HCEC 1CT (cell line): Measurements from ENCODE around the gene NAGPA.
"Not testable (repeated sequence)": the region's sequence is repeated elsewhere in the genome, so short reads cannot be mapped to it uniquely, and the experiment has no call there.

ENCODE experiments used
- DNase-seq: peaks from one replicate; pipeline ENCODE4 v3.0.0-alpha.2; 2017

NAGPA gene

GRCh38 chr16:5060073-5060641 lies 26.4 kb upstream of the NAGPA start:
- no peak for DNase-seq

DNA sequence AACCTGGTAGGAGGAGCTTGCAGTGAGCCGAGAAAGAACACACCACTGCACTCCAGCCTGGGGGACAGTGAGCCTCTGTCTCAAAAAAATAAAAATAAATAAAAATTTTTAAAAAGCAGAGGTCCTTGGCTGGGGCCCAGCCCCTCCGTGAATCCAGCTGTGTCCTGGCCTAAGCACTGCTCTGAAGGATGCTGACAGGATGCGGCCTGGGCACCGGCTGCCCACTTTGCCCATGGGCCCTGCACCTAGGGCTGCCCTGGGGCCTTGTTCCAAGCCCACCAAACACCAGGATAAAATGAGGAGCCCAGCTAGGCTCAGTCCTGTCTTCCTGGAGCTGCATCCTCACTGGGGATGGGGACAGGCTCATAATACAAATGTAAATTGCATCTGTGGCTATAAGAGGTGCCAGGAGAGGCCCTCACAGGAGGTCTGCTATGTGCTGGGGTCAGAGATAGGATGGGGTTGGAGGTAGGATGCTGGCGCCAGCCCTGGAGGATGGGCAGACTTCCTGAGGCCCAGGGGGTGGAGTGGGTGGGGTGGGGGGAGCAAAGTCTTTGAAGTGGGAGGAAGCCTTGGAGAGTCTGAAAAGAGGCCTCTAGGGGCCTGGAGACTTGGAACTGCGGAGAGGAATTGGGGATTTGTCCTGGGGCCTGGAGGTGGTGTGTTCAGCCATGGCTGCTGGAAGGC lies 25.8 kb upstream of the NAGPA start:
- no peak for DNase-seq

DNA sequence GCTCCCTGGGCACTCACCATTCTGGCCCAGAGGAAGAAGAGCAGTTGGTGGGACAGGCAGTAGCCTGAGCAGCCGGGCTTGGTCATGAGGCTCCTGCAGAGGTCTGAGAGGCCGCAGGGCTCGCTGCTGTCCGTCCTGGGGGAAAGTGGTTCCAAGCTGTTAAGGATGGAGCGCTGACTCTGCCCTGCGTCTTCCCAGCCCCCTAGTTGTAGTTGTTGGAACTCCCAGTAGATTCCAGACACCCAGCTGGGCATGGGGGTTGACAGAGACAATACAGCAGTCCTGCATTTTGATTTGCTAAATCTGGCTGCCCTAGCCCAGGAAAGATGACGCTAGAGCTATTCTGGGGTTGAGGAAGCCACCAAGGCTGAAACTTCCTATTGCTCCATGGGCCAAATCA lies 24.7 kb upstream of the NAGPA start:
- DNase-seq, result no peak

DNA sequence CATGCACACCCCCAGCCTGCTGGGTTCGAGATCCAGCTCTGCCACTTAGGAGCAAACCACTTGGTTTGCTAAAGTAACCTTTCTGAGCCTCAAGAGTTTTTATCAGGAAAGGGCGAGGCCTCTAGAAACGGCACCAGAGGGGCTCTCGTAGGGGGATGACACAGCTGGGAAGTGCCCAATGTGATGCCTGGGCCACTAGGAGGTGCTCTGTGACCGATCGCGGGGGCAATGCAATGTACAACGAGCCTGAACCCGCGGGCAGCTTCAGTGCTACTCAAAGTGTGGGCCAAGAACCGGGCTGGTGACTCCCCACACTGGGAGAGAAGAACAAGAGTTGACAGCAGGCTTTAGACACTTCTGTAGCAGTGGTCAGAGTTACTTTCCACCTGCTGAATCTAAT lies 22.6 kb upstream of the NAGPA start:
- DNase-seq, result no peak

GRCh38 chr16:5054876-5055865 lies 21.4 kb upstream of the NAGPA start:
- no peak for DNase-seq

DNA sequence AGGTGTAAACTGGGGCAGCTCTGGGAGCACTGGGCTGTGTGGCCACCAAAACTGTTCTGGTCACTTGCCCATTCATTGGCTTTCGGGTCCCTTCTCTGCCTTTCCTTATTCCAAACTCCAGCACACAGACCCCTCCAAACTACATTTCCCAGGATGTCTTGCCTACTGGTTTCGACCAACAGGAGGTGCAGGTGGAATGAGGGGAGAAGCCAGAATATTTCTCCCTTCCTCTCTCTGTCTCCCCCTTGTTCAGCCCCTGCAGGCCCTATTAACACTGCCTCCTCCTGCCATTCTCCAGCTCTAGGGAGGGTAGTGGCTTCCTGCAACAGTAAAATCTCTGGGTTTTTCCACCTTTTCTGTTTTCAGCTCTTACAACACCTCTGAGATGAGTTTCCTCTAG lies 13.2 kb upstream of the NAGPA start:
- DNase-seq, result no peak

GRCh38 chr16:5045499-5046115 lies 11.9 kb upstream of the NAGPA start:
- no peak for DNase-seq

GRCh38 chr16:5044581-5044980 lies 10.8 kb upstream of the NAGPA start:
- DNase-seq, result not testable (repeated sequence)

DNA sequence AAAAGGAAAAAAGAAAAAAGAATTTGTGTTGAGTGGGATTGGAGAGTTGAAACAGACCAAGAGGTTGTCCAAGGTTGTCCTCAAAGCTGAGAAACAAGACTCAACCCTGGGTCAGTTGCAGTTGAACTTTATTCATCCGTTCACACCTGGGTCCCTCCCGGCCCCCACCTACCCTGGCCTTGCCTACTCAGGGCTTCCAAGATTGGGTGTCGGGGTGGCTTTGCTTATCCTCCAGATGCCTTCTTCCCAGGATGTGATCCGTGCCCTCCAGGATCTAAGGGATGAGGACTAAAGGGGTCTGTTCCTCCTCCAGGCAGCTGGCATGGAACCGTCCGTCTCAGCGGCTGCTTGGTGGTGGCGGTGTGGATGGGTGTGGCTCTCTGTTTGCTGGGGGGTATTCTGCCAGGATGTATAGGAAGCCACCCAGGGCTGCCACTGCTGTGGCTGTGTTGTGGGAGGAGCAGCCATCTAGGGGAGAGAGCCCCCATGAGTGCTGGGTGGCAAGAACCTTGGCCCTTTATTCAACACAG lies 10.3 kb upstream of the NAGPA start:
- DNase-seq, result no peak

GRCh38 chr16:5042574-5043171 lies 8.9 kb upstream of the NAGPA start:
- DNase-seq, result no peak

DNA sequence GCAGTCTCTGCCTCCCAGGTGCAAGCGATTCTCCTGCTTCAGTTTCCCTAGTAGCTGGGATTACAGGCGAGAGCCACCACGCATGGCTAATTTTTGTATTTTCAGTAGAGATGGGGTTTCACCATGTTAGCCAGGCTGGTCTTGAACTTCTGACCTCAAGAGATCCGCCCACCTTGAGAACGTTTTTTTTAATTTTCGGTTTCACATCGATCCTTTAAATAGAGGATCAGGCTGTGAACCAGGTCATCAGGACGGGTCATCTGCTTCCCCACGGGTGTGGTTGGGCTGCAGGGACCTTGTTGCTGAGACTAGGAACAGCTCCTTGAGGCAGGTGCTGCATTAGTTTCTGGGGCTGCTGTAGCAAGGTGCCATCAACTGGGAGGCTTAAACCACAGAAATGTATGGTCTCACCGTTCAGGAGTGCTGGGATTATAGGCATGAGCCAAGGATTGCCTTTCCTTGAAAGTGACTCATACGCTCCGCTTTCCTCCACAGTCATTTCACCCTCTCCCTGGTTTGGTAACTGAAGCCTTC lies 7.9 kb upstream of the NAGPA start:
- DNase-seq, result peak; percentile 59

- no peak for DNase-seq
Observed at GRCh38 chr16:5040451-5040850, 6.7 kb upstream of the NAGPA start.

DNA sequence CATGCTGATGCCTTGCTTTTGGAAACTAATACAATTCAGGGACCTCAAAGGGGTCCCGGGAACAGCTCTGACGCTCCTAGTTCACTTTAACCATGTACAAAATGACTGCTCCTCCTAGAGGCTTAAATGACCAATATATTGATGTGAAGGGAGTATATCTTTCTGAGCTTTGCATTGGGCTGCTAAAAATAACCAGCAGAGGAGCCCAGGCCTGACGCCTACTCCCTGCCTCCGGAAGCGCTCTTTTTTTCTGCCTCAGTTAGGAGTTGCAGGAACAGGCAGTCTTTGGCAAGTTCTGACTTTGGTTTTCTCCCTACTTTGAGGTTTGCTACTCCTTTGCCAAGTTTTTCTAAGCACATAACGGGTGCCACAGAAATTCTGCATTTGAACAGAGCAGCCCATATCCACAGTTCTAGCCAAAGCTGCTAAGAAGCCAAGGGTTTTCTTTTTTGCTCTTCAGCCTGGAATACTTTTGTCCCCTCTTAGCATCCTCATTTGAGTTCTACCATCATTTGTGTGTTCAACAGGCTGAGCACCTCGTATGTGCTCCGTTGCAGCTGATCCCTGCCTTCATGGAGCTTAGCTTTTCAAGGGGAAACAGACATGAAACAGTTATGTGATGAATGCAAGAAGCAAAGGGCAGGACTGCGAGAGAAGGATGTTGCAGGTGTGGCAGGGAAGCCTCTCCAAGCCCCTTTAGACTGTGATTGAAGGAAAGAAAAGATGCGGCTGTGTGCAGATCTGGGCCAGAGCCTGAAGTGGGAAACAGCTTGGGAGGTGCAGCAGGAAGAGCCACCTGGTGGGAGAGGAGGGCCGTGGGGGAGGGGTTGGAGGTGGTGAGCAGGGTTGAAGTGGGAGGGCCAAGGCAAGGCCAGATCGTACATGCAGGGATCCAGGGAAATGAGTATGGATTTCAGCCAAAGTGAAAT lies 2.8 kb upstream of the NAGPA start:
- DNase-seq, result no peak

DNA sequence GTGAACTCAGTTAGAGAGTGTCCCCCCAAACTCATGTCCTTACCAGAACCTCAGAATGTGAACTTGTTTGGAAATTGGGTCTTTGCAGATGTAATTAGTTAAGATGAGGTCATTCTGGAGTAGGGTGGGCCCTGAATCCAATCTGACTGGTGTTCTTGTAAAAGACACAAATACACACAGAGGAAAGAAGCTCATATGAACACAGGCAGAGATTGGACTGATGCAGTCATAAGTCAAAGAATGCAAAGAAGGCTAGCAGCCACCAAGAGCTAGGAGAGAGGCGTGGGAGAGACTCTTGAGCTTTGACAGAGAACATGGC lies 2.1 kb upstream of the NAGPA start:
- DNase-seq, result no peak

DNA sequence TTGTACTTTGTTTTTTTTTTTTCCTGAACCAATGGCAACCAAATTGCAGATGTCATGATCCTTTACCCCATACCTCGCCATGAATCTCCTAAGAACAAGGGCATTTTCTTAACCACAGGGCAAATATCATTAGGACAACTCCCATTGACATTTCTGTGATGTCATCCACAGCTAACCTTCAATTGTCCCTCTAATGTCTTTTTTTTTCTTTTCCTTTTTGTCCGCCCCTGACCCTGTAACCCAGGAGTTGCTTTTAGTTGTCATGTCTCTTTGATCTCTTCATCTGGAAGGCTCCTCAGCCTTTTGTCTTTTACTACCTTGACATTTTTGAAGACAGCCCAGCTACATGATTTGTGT lies 410 bp upstream of the NAGPA start:
- no peak for DNase-seq

DNA sequence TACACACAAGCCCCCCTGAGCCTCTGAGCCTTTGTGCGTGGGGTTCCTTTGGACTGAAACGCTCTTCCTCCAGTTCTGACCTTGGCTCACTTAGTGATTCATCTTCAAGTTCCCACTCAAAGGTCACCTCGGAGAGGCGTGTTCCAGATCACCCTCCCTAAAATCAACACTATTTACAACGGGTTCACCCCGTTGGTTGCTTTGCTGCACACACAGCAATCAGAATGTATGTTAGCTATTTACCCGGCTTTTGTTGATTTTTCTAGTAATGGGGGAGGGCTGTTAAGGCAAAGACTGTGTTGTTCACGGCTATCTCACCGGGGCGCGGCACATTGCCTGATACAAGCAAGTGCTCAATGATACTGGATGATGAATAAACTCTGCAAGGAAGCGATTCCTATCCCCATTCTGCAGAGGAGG lies 977 bp downstream of the NAGPA start:
- DNase-seq, result no peak

DNA sequence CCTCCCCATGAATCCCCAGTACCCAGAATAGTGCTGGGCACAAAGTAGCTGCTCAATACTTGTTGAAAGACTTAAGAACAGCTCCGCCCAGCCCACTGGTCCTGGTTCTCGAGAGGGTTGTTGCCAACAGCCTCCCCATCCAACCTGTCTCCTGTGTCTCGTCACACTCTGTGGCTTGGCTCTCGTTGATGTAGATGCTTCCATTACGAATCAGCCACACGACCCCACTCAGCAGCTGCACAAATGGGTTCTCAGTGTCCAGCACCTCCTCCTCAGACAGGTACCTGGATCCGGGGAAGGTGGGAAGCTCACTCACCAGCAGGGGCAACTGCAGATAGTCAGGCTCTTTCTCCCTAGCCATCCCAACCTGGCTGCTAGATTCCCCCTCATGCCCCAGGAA lies 2.1 kb downstream of the NAGPA start:
- no peak for DNase-seq

DNA sequence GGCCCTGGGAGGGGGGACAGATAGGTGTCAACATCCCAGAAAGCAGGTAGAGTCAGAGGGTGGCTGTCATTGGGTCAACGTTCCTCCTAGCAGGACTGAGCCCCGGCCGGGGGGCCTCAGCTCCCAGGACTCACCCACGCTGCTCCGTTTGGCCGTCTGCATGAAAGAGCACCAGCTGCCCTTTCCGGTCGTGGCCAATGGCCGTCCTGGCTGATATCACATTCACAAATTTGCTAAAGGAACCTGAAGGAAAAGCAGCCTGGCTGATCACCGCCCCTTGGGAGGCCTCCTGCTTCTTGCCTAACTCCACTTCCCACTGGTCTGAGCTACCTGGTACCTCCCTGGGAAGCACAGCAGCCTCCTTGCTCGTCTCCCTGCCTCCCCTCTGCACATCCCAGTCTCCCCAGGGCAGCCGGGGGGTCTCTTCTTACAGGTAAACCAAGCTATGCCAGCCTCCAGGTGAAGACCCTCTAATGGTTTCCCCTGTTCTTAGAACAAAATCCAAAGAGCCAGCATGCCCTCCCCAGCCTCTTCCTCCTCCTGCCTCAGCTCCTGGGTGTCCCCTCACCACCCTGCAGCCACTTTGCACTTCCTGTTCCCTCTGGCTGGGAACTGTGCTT lies 3.4 kb downstream of the NAGPA start:
- no peak for DNase-seq

DNA sequence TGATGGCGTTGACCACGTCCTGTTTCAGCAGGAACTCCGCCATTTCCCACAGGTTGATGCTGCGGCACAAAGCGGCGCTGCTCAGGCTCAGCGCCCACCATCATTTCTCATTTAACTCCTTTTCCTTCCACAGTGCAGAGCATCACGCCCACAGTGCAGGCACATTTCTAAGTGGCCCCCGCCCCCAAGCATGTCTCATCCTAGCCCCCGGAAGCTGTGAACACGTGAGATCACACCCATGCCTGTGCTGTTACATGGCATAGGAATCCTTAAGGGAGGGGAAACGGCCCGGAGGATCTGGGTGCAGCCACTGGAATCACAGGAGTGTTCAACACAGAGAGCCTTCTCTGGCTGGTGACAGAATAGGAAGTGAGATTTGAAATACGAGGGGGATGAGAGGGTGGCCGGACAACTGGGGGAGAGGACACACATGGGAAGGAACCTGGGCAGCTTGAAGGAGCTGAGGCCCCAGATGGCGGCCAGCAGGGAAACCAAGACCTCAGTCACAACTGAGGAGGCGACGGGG lies 4.7 kb downstream of the NAGPA start:
- no peak for DNase-seq

DNA sequence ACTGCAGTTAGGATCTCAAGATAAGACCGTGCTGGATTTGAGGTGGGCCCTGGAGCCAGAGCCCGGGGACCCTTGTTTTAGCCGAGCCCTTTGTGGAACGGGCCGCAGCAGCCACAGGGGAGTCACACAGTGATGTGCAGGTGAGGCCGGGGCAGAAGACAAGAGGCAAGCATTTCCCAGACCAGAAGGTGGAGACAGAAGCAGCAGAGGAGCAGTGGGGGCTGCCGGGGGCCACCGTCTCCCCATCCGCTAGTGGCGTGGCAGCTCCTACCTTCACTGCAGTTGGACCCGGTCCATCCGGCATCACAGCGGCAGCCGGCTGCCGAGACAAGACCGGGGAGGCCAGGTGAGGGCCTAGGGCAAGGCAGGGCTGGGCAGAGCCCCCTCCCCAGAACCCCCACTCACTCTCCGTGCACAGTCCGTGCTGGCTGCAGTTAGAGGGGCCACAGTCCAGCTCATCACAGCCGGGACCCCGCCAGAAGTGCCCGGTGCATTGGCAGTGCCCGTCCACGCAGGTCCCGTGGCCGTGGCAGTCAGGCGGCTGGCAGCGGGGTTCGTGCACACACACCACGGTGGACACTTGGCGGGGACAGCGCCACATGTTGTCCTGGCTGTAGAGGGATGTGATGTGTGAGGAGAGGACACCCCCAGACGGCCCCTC lies 6.0 kb downstream of the NAGPA start:
- DNase-seq, result no peak
